Measurements from ENCODE around the gene VPS45. TPM values are rescaled to one million over a fixed set of nuclear protein-coding genes. Genes with fewer than 3 reads are reported as not detected.

VPS45 gene
- total and polyA plus RNA-seq, 3 donors from 2014 or later = 28.4 to 50.7 (median 50.3) TPM

- DNase-seq = no peak
- H3K36me3 ChIP-seq (ENCODE audit: low read depth, missing control alignments) = no peaks in the 10 kb centered on the region
- H3K4me1 ChIP-seq = peaks cover 18% of the 10 kb centered on the region
- TF ChIP-seq CTCF (IDR thresholded peaks at IDR 0.05) (no peak), POLR2A (IDR thresholded peaks at IDR 0.05) (no peak)
- H3K9me3 ChIP-seq = no peaks in the 10 kb centered on the region
- WGBS, 2 donors = 88 to 91% methylated on average over 14 to 16 of the region's 16 CpGs
- H3K27ac ChIP-seq = no peak overlapping the region
- intact Hi-C loops (cut with DNase I; ENCODE audit: low total_unique reads) = no loop called here
- no peak overlapping the region for H3K4me3 ChIP-seq
- no peaks in the 10 kb centered on the region for H3K27me3 ChIP-seq
Measured at GRCh38 chr1:150156868-150157603, 89.5 kb downstream of the VPS45 start.

- DNase-seq = no peak
- no peaks in the 10 kb centered on the region for H3K27me3 ChIP-seq
- H3K4me1 ChIP-seq = peaks cover 18% of the 10 kb centered on the region
- no peaks in the 10 kb centered on the region for H3K9me3 ChIP-seq
- H3K4me3 ChIP-seq = no peak overlapping the region
- H3K27ac ChIP-seq = peak overlapping the region; percentile 18 to 66
- intact Hi-C loops (cut with DNase I; ENCODE audit: low total_unique reads) = no loop called here
- TF ChIP-seq CTCF (IDR thresholded peaks at IDR 0.05) (no peak), POLR2A (IDR thresholded peaks at IDR 0.05) (no peak)
- 65 to 71% methylated on average over 8 of the region's 8 CpGs for WGBS, 2 donors
- no peaks in the 10 kb centered on the region for H3K36me3 ChIP-seq (ENCODE audit: low read depth, missing control alignments)
Measured at GRCh38 chr1:150159550-150159949, 92.0 kb downstream of the VPS45 start.

- DNase-seq = no peak
- TF ChIP-seq POLR2A (IDR thresholded peaks at IDR 0.05) (no peak), CTCF (IDR thresholded peaks at IDR 0.05) (no peak)
- Histone ChIP-seq H3K4me1 (peaks cover 18% of the 10 kb centered on the region), H3K36me3 (ENCODE audit: low read depth, missing control alignments) (no peaks in the 10 kb centered on the region), H3K9me3 (no peaks in the 10 kb centered on the region), H3K27ac (peak overlapping the region in 1 of 2 donors; percentile 55), H3K4me3 (no peak overlapping the region), H3K27me3 (no peaks in the 10 kb centered on the region)
- intact Hi-C loops (cut with DNase I; ENCODE audit: low total_unique reads) = no loop called here
- 71 to 77% methylated on average over 7 of the region's 7 CpGs for WGBS, 2 donors
Measured at GRCh38 chr1:150160964-150161621, 93.5 kb downstream of the VPS45 start.

- peaks cover 18% of the 10 kb centered on the region for H3K4me1 ChIP-seq
- H3K27me3 ChIP-seq = no peaks in the 10 kb centered on the region
- TF ChIP-seq POLR2A (IDR thresholded peaks at IDR 0.05) (no peak), CTCF (IDR thresholded peaks at IDR 0.05) (no peak)
- intact Hi-C loops (cut with DNase I; ENCODE audit: low total_unique reads) = no loop called here
- 79 to 84% methylated on average over 9 of the region's 9 CpGs for WGBS, 2 donors
- H3K9me3 ChIP-seq = no peaks in the 10 kb centered on the region
- H3K4me3 ChIP-seq = no peak overlapping the region
- H3K27ac ChIP-seq = peak overlapping the region; percentile 67 to 95
- DNase-seq = no peak
- H3K36me3 ChIP-seq (ENCODE audit: low read depth, missing control alignments) = no peaks in the 10 kb centered on the region
Measured at GRCh38 chr1:150161747-150162581, 94.4 kb downstream of the VPS45 start.
